ENCODE measurements around the gene STAT3. TPM values are rescaled to one million over a fixed set of nuclear protein-coding genes. Genes with fewer than 3 reads are reported as not detected.

STAT3 gene
- polyA plus RNA-seq, 2 of the 4 experiments (the other 2 are of a cell fraction), result 72.8 to 97.8 TPM

DNA sequence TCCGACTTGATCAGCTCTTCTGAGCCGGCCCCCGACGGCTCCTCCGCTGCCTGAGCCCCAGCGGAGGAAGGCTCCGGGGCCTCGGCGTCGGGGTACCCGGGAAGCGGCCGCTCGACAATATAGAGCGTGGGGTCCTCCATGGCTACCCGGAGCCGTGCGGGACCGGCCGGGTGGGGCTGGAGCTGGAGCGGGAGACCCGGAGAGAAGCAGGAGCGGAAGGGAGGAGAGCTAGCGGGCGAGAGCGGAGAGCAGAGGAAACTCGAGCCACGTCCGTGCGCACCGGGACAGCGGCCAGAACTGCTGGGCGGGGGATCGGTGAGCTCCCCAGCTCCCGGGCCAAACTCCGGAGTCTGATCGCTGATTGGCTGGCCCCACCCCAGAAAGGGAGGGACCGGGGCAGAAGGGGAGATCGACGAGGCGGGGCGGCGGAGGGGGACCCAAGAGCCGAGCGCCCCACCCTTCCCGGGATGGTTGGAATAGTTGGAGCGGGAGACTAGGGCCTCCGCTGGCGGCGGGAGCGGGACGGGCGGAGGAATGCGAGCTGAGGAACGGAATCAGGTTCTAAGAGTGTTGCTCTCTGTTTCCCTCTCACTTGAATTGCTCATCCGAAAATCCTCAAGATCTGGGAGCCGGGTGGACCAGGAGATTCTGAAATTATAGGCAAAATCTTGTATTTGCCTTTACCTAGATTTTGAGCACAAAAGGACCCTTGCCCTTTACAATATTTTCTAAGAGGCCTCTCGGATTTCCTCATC lies 34.9 kb upstream of the STAT3 start, which contains the start of gene CAVIN1 (continued):
- TF ChIP-seq CEBPB (IDR thresholded peaks at IDR 0.05) (no peak), REST (IDR thresholded peaks at IDR 0.05) (no peak; the same call in 1 of the 2 replicates), HOXB5 (CRISPR knock-in tag; IDR thresholded peaks at IDR 0.05) (no peak), ZNF302 (CRISPR knock-in tag; IDR thresholded peaks at IDR 0.05) (no peak), RARB (CRISPR knock-in tag; IDR thresholded peaks at IDR 0.05) (no peak), PBX3 (IDR thresholded peaks at IDR 0.05) (peak; percentile 67; the same call in 1 of the 2 replicates), FOXS1 (CRISPR knock-in tag; IDR thresholded peaks at IDR 0.05) (no peak), CHD4 (IDR thresholded peaks at IDR 0.05; ENCODE audit: borderline replicate concordance) (no peak), CBX2 (IDR thresholded peaks at IDR 0.05; ENCODE audit: borderline replicate concordance, low read depth) (no peak), SMC3 (IDR thresholded peaks at IDR 0.05) (no peak), CHD2 (IDR thresholded peaks at IDR 0.05; ENCODE audit: low read length, partially characterized antibody) (no peak), BCL3 (IDR thresholded peaks at IDR 0.05) (peak; percentile 95; the same call in 2 of the 3 replicates), EHMT2 (IDR thresholded peaks at IDR 0.05; ENCODE audit: low read depth) (no peak), NFE2L2 (conservative IDR thresholded peaks at IDR 0.05; ENCODE audit: low read length) (no peak), MYC (IDR thresholded peaks at IDR 0.05; ENCODE audit: borderline replicate concordance, low read length) (0 out of 2 replicates have a peak, but pooled peaks have one; percentile 33), KDM1A (IDR thresholded peaks at IDR 0.05; ENCODE audit: low read depth) (no peak), ELK1 (IDR thresholded peaks at IDR 0.05; ENCODE audit: low read depth, low read length) (no peak), RNF2 (IDR thresholded peaks at IDR 0.05; ENCODE audit: borderline replicate concordance, low read depth) (no peak; the same call in 1 of the 2 replicates), MAZ (IDR thresholded peaks at IDR 0.05; ENCODE audit: borderline replicate concordance, low read depth, low read length) (peak; percentile 51), MAX (IDR thresholded peaks at IDR 0.05) (peak; percentile 50), MAFK (IDR thresholded peaks at IDR 0.05; ENCODE audit: partially characterized antibody) (peak; percentile 0), KDM5A (IDR thresholded peaks at IDR 0.05) (no peak), NR3C1 (IDR thresholded peaks at IDR 0.05) (no peak)
- TF ChIP-seq, protein P1, sequence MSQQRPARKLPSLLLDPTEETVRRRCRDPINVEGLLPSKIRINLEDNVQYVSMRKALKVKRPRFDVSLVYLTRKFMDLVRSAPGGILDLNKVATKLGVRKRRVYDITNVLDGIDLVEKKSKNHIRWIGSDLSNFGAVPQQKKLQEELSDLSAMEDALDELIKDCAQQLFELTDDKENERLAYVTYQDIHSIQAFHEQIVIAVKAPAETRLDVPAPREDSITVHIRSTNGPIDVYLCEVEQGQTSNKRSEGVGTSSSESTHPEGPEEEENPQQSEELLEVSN (IDR thresholded peaks at IDR 0.05; ENCODE audit: borderline replicate concordance, low read depth), result peak; percentile 25; the same call in 1 of the 2 replicates
- TF ChIP-seq, protein P2, sequence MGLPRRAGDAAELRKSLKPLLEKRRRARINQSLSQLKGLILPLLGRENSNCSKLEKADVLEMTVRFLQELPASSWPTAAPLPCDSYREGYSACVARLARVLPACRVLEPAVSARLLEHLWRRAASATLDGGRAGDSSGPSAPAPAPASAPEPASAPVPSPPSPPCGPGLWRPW (IDR thresholded peaks at IDR 0.05), result no peak
